Effector CD8-positive, alpha-beta T cell (primary cell): ENCODE data around the gene COA3.
"Not testable (repeated sequence)": the region's sequence is repeated elsewhere in the genome, so short reads cannot be mapped to it uniquely, and the experiment has no call there.

Experiments used
- DNase-seq: peaks from one replicate; lab custom pipeline; 2025; lab: John Stamatoyannopoulos, UW

COA3 gene

GRCh38 chr17:42782166-42783061 is 16.1 kb downstream of the COA3 start:
- DNase-seq: no peak

- DNase-seq: no peak
Measured at GRCh38 chr17:42781639-42782165, 16.8 kb downstream of the COA3 start.

- no peak for DNase-seq
Measured at GRCh38 chr17:42780851-42781638, 17.5 kb downstream of the COA3 start.

- DNase-seq: no peak
Measured at GRCh38 chr17:42779936-42780850, 18.3 kb downstream of the COA3 start, which contains the start of gene WNK4. WNK4 (plus strand) TSS chr17:42780610; CDS start chr17:42780699, 89 bp downstream.

- no peak for DNase-seq
Measured at GRCh38 chr17:42779304-42779935, 19.1 kb downstream of the COA3 start.

GRCh38 chr17:42778570-42778969 is 19.9 kb downstream of the COA3 start:
- no peak for DNase-seq

- DNase-seq: no peak
Measured at GRCh38 chr17:42775534-42776098, 22.9 kb downstream of the COA3 start.

- no peak for DNase-seq
Measured at GRCh38 chr17:42774066-42774745, 24.3 kb downstream of the COA3 start.

GRCh38 chr17:42773290-42774035 is 25.0 kb downstream of the COA3 start, which contains the start of gene VPS25:
VPS25 (plus strand) TSS chr17:42773449; CDS start chr17:42773476, 27 bp downstream.
- DNase-seq: peak; percentile 58

GRCh38 chr17:42772945-42773289 is 25.6 kb downstream of the COA3 start:
- DNase-seq: no peak

GRCh38 chr17:42769964-42770363 is 28.5 kb downstream of the COA3 start:
- DNase-seq: not testable (repeated sequence)

- DNase-seq: not testable (repeated sequence)
Measured at GRCh38 chr17:42768006-42768405, 30.5 kb downstream of the COA3 start.

- DNase-seq: no peak
Measured at GRCh38 chr17:42767512-42767911, 31.0 kb downstream of the COA3 start.

GRCh38 chr17:42766124-42766523 is 32.4 kb downstream of the COA3 start:
- no peak for DNase-seq

- DNase-seq: no peak
Measured at GRCh38 chr17:42761638-42762037, 36.9 kb downstream of the COA3 start.

GRCh38 chr17:42760652-42761581 is 37.6 kb downstream of the COA3 start, which contains the start of gene RAMP2:
RAMP2 (plus strand) TSS chr17:42761227; CDS start chr17:42761262, 35 bp downstream.
- no peak for DNase-seq

GRCh38 chr17:42759982-42760651 is 38.4 kb downstream of the COA3 start:
- no peak for DNase-seq
